NOMO-1 treated with DMSO at 0.1 percent for 48 hours (cell line): ENCODE measurements around the gene GTPBP6.
"Not testable (repeated sequence)": the region's sequence is repeated elsewhere in the genome, so short reads cannot be mapped to it uniquely, and the experiment has no call there.

ENCODE experiments used
- DNase-seq: peaks from one replicate; lab custom pipeline; 2025; ENCODE audit not compliant: unreplicated experiment; lab: John Stamatoyannopoulos, UW

GTPBP6 gene

DNA sequence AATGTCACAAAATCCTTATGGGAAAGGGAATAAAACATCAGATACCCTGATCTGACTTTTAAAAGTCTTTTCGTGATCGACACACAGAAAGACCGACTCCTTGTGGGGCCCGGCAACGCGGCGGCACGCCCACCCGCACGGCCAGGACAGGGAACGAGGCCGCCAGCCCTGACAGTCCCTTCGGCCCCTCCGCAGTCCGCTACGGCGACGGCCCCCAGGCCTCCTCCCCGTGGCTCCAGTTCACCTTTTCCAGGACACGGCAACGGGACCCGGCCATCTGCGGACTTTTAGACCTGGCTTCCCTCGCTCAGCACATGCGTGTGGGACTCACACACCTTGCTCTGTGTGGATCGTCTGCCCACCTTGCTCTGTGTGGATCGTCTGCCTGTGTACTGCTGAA lies 33.6 kb upstream of the GTPBP6 start:
- DNase-seq = no peak

DNA sequence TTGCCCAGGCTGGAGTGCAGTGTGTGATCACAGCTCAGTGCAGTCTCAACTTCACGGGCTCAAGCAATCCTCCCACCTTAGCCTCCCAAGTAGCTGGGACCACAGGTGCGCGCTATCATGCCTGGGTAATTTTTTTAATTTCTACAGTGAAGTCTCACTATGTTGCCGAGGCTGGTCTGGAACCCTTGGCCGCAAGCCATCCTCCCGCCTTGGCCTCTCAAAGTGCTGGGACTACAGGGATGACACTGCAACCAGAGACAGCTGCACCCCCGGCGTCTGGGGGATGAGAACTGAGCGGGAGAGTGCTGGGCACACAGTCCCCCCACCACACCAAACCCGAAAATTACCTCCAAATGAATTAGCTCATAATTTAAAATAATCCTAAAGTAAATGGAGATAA lies 33.1 kb upstream of the GTPBP6 start:
- DNase-seq = no peak

DNA sequence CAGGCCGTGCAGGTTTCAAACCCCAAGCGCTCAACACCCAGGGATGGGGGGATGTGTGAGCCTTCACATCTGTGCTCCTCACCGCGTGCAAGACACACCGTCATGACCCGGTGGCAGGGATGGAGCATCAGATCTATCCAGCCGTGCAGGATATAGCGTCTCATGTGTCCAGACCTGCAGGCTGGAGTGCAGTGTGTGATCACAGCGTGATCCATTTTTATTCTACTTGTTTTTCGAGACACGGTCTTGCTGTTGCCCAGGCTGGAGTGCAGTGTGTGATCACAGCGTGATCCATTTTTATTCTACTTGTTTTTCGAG lies 32.7 kb upstream of the GTPBP6 start:
- not testable (repeated sequence) for DNase-seq

DNA sequence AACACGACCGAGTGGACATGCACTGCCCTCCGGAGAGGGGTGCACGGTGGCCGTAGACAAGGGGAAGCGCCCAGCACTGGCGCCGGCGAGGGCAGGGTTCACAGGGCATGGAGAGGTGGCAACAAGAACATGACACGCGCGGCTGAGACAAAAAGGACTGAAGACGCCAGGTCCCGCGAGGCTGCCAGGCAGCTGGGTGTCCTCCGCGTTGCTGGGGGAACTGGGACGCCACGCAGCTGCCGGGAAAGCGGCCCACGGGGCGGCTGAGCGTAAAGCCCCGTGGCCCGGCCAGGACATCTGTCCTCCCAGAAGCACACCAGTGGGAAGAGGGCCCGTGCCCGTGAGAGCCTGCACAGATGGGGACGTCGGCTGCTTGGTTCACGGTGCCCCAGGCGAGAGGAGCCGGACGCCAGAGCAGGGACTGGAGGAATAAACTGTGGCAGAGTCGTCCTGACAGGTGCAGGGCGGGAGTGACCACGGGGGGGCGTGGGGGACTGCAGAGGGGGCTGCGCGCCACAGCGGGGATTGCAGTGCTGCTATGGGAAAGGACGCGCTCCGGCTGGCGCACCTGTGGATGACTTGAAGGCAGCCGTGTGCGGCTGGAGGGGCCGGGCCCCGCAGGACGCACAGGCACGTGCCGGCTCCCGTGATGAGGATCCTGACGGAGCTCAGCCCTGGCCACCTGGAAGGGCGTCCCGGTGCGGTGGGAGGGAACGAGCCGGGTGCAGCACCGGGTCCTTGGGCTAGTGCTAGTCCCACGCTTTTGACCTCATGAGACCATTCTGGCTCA lies 32.1 kb upstream of the GTPBP6 start:
- DNase-seq = no peak

DNA sequence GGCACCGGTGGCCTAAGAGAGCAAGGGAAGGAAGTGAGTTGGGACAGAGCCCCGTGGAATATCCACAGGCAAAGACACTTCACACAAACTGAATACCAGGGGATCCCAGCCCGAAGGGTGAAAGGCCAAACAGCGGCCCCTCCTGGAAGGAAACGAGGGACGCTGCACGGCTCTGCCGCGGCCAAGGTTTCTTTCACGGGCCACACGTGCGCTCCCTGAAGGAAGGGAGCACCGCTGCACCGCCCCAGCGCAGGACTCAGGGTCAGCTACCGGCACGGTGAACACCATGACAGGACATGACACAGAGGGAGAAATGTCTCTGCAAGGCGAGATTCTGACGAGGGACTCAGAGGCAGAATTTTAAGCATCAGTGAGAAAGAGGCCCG lies 31.5 kb upstream of the GTPBP6 start:
- DNase-seq = no peak

DNA sequence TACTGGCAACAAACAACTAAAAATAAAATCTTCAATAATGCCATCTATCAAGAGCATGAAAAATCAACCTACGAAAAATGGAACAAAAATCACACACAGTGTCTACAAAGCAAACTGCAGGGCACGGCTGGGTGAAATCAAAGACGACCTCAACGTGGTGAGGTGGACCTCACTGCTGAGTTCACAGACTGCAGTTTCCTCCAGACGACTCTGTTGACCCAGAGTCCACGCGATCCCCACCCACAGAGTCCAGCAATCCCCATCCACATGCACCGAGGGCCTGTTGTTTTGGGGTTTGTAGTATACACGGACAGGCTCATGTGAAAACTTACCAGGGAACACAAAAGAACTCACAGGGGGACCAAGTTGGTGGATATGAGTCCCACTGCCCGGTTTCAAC lies 31.1 kb upstream of the GTPBP6 start:
- no peak for DNase-seq

DNA sequence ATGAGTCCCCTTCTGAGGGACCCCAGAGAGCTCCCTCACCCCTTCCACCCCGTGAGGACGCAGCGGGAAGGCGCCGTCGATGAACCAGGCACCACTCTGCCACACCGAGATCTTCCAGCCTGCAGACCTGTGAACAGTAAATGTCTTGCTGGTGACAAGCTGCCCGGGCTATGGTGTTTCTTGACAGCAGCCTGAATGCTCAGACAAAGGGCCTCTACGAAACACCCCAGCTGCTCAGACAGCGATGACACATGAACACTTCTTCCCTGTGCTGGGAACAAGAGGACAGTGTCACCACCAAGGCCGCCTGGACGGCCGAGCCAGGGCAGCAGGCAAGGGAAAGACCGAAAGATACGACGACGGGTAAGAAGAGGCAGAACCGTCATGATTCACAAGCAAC lies 30.6 kb upstream of the GTPBP6 start:
- no peak for DNase-seq

DNA sequence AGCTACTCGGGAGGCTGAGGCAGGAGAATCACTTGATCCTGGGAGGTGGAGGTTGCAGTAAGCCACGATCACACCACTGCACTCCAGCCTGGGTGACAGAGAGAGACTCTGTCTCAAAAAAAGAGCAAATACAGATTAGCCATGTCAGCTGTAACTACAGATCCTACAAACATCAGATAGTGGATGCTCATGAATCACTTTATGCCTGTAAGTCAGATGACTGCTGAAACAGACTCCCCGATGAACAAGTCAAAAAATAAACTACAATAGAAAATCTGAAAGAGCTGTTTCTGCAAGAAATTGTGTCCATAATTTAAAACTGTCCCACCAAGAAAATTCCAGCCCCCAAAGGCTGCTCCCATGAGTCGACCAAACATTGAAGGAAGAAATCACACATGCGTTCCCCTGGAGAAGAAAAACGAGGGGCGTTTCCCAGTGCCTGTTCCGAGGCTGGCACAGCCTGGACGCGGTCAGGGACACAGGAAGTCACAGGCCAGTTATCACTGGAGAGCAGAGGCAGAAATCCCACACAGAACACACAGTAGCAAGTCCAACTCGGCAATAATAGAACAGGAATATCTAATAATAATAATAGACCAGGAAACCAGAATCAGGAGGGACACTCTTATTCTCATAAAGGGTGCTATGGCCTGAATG lies 30.0 kb upstream of the GTPBP6 start:
- DNase-seq = no peak

DNA sequence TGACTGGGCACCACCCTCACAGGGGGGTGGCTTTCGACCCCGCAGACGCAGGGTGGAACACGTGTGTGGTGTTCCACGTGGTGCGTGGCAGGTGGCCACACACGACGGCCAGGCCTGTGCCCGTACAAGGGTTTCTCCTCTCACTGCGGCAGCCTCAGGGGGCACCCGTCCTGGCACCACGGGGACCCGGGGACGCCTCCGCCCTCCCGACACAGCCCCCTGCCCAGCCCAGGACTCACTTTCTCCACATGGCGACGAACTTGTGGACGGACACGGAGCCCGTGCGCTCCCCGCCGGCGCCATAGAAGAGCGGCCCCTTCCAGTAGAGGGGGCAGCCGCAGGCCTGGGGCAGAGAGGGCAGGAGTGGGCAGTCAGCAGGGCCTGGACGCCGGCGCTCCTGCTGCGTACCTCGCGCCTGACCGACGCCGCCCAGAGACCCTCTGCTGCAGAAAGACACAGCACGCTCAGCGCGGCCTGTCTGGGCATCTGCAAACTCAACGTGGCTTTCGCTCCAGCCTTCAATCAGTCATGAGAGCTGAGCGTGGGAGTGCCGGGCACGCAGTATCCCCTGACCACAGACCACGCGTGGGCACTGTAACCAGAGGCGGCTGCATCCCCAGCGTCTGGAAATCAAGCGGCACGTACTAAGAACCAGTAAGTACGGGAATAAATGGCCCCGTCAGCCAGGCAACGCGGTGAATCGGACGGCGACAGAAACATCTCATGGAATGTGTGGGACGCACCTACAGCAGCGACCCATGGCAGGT lies 28.9 kb upstream of the GTPBP6 start:
- no peak for DNase-seq

DNA sequence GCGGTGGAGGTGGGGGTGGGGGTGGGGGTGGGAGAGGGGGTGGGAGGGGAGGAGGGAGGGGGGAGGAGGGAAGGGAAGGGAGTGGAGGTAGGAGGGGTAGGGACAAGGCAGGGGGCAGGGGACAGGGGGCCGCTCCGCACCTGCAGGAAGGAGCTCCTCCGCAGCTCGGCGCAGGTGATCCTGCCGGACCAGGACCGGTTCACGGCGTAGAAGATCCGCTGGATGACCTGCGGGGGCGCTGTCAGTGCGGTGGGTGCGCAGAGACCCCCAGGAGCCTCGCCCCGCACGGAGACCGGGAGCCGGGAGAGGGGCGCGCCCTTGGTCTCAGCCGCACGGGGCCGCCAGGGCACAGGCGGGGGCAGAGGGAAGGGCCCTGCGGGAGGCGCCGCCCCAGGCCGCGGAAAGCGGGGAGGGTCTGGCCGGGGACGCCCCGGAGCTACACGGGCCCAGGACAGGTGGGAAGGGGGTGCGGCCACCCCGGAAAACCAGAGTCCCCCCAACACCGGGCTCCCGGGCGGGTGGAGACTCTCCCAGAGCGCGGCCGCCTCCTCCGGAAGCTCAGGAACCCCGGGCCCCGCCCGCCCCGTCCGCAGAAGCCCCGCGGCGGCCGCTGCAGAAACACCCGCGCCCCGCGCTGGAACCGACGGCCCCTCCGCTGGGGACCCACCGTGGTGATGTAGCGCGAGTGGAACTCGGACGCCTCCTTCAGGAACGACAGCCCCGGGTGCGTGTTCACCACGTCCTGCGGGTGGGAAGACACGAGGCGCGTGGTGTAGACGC lies 27.6 kb upstream of the GTPBP6 start:
- DNase-seq = no peak

DNA sequence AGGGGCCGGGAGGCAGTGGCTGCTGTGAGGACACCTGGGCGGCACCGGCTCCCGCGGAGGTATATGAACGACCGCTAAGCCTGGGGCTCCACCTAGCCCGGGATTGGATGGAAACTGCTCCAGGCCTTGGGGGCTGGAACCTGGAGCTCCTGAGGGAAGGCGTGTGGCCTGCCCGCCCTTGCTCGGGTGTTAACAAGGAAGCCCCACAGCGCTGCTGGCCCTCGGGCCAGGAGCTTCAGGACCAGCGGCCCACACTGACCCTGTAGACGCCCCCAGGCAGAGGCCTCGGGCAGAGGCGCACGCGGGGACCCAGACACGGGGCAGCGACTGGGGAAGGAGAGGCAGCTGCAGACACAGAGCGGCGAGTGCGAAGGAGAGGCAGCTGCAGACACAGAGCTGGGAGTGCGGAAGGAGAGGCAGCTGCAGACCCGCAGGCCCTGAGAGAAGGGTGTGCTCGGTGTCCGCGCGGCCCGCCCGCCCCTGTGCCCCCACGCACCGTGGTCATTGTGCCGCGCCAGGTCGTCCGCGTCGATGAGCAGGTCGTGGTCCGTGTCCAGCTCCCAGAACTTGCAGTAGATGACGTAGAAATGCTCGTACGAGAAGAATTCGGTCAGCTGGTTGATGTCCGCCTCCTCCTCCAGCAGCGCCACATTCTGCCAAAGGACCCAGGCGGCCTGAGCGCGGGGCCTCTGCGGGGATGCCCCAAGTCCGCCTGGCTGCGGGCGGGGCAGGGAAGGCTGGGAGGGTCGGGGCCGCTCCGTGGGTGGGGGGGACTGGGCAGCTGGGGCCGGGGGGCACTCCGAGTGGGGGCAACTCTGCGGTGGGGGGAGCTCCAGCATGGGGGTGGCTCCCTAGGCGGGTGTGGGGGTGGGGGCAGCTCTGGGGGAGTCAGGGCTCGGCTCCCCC lies 26.7 kb upstream of the GTPBP6 start:
- no peak for DNase-seq

DNA sequence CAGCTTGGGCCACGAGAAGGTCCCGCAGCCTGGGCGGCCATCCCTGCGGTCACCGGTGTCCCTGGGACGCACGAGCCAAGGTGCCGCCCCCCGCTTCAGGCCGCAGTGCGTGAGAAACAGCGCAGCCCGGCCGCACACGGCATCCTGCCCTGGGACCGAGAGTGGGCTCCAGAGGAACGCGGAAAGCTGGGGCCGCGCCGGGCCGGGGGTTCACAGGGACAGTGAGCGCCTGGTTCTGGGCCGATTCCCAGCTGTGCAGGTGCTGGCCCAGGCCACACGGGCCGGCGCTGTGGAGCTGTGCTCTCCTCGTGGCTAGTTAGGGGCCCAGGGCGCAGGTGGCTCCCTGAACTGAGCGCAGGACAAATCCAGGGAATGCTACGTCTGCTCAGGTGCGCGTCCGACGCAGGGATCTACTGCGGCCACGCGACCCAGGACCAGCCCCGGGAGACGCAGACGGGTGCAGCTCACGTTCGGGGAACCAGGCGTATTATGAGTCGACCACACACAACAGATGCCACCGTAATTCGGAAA lies 25.8 kb upstream of the GTPBP6 start:
- DNase-seq = no peak

DNA sequence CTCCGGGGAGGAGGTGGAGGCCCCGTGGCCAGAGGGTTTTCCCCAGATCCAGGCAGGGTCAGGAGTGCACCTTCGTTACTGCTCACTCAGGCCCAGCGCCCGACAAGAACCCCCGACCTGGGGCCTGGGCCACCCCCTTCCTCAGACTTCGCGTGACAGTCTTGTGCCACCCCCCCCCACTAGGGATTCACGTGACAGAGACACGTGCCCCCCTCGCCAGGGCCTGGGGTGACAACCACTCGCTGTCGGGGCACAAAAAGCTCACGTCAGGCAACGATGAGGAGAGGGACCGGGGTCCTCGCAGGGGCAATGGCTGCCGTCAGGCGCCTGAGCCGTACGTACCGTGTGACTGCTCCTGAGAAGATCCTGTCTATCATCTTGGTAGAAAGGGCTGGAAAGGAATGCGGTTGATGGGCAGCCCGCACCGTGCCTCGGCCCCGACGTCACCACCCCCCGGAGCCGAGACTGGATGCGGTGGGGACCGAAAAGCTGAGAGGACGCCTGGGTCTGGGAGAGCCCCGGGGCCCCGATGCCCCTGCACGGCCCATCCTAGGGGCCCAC lies 23.0 kb upstream of the GTPBP6 start:
- DNase-seq = no peak

DNA sequence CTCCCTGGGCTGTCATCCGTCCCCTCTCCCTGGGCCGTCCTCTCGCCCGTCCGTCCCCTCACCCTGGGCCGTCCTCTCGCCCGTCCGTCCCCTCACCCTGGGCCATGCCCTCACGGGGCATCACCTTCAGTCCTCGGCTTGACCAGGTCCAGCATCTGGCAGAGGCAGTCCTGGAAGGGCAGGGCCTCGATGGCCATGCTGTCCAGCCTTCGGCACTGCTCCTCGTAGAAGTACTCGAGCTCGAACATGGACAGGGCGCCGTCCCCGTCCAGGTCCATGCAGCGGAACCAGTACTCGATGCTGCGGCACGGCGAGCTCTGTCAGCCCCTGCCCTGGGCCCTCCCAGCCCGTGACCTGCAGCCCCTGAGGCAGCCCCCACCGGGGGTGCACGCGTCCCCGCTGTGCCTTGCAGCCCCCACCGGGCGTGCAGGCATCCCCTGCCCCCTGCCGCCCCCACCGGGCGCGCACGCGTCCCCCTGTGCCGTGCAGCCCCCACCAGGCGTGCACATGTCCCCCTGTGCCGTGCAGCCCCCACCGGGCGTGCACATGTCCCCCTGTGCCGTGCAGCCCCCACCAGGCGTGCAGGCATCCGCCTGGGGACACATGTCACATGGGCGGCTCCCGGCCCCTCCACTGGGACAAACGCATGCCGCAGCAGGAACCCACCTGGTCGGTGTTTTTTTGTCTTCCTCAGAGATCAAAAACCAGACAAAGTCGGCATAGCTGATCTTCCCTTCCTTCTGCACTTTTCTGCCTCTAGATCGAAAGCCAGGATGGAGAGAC lies 22.2 kb upstream of the GTPBP6 start:
- DNase-seq = no peak

DNA sequence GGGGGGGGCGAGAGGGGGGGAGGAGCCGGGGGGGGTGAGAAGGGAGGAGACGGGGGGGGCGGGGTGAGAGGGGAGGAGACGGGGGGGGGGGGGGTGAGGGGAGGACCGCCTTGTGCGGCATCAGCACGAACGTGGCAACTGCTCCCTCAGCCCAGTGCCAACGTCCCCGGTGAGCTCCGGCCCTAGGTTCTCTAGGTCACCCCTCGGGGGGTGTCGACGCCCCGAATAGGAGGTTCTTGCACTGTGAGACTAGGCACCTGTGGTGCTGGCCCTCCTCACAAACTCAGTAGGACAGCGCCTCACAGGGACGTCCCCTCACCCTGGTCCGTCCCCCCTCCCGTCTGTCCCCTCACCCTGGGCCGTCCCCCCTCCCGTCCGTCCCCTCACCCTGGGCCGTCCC lies 21.5 kb upstream of the GTPBP6 start:
- DNase-seq = no peak

DNA sequence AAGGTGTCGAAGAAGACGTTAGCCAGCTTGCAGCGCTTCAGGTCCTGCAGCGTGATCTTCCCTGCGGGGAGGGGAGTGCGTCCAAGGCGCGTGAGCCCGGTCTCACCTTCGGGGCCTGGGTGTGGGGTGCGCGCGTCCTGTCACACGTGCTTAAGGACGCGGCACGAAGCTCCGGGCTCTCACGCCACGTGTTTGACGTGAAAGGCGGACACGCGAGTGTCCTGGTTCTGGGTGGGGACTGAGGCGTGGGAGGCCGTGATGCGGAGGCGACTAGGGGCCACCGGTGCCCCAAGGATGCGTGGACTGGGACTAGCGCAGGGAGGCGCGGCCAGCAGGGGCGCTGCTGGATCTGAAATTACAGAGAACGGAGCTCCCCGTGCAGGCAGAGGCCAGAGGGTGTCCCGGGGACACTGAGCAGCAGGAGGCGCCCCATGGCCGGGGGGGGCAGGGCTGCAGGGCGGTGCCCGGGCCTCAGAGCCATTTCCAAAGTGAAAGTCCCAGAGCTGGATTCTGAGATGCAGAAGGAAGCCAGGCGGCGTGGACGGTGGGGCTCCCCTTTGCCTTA lies 20.3 kb upstream of the GTPBP6 start:
- no peak for DNase-seq

DNA sequence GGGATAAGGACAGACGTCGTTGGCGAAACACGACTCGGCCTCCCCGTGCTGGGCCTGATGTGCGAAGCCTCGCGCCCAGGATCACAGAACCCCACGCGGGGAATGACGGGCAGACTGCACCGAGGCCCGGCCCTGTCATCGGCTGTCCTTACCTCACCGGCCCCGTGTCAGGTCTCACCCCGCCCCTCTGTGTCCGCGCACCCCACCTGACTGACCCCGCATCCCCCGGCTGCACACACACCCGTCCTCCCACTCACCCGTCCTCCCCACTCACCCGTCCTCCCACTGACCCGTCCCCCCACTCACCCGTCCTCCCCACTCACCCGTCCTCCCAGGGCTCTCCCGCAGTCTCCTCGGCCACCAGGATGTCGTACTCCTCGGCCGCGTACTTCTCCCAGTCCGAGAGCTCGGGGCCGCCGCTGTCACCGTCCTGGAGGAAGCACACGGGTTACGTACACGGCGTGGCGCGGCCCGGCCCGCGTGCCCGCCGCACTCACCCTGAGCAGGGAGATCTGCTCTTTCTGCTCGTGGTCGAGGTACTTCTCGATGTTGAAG lies 19.8 kb upstream of the GTPBP6 start:
- DNase-seq = no peak

DNA sequence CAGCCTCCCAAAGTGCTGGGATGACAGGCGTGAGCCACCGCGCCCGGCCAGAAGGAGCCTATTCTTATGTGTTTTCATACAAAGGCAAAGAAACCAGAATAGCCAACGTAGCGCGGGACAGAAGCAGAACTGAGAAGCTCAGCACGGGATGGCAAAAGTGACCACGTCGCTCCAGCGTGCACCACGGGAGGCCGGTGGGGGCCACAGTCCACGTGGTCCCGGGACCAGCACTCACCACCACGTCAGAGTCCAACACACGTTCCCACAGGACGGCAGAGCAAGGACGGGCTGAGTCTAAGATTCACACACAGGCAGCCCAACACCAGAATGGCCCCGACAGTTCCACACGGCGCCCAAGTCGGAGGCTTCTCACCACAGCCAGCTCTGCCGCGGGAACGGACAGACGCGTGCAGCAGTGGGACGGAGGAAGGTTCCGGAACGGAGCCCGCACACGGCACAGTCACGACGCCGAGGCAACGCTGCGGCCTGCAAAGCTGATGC lies 18.8 kb upstream of the GTPBP6 start:
- DNase-seq = no peak
